ENCODE data around the gene GMCL1. TPM values are rescaled to one million over a fixed set of nuclear protein-coding genes. Genes with fewer than 3 reads are reported as not detected.
A peak's percentile ranks its signal among the peaks of the same experiment; 100 is the strongest.

Gene GMCL1
- total and polyA plus RNA-seq, 2 of the 13 experiments (the other 11 are each of a cell fraction or from before 2014, with no cell fraction given) = 18.7 to 24.0 TPM

GRCh38 chr2:69781321-69782248, 47.9 kb upstream of the GMCL1 start (continued):
- TF ChIP-seq ZNF318 (CRISPR knock-in tag; IDR thresholded peaks at IDR 0.05) = no peak
- TF ChIP-seq ZBTB4 (CRISPR knock-in tag; IDR thresholded peaks at IDR 0.05; ENCODE audit: borderline replicate concordance) = no peak
- peak; percentile 63 for TF ChIP-seq MED8 (CRISPR knock-in tag; IDR thresholded peaks at IDR 0.05; ENCODE audit: insufficient replicate concordance)
- TF ChIP-seq YEATS4 (CRISPR knock-in tag; IDR thresholded peaks at IDR 0.05; ENCODE audit: borderline replicate concordance) = peak; percentile 87; the same call in 1 of the 2 replicates
- TF ChIP-seq SALL1 (CRISPR knock-in tag; IDR thresholded peaks at IDR 0.05) = peak; percentile 93
- no peak for TF ChIP-seq ZNF850 (CRISPR knock-in tag; conservative IDR thresholded peaks at IDR 0.05)
- TF ChIP-seq MEIS2 (CRISPR knock-in tag; IDR thresholded peaks at IDR 0.05) = peak; percentile 89
- TF ChIP-seq SNRNP70 (IDR thresholded peaks at IDR 0.05; ENCODE audit: low read depth, low read length) = no peak
- no peak for TF ChIP-seq ELK4 (CRISPR knock-in tag; IDR thresholded peaks at IDR 0.05; ENCODE audit: borderline replicate concordance)
- no peak for TF ChIP-seq IKZF4 (CRISPR knock-in tag; IDR thresholded peaks at IDR 0.05; ENCODE audit: borderline replicate concordance, low read depth, not compliant biosample characterization)
- TF ChIP-seq RBM22 (optimal IDR thresholded peaks at IDR 0.05; ENCODE audit: low read length) = no peak
- no peak for TF ChIP-seq ZBTB8A (CRISPR knock-in tag; IDR thresholded peaks at IDR 0.05; ENCODE audit: borderline replicate concordance, low read depth)
- TF ChIP-seq ZNF234 (CRISPR knock-in tag; conservative IDR thresholded peaks at IDR 0.05) = no peak
- TF ChIP-seq MLX (CRISPR knock-in tag; IDR thresholded peaks at IDR 0.05) = peak; percentile 91
